HG02981 (cell line): ENCODE measurements around the gene UBE3D.
A peak's percentile ranks its signal among the peaks of the same experiment; 100 is the strongest.
"Not testable (repeated sequence)": the region's sequence is repeated elsewhere in the genome, so short reads cannot be mapped to it uniquely, and the experiment has no call there.

ENCODE experiments used
- ATAC-seq: cut with Tn5 transposase; IDR thresholded peaks from one replicate; pipeline ENCODE4 v1.9.1; 2021; ENCODE audit warnings: mild to moderate bottlenecking, moderate library complexity; ENCODE audit not compliant: unreplicated experiment

Gene UBE3D

GRCh38 chr6:82980086-82980485, 85.6 kb downstream of the UBE3D start:
- ATAC-seq, result no peak

GRCh38 chr6:82979657-82980056, 86.0 kb downstream of the UBE3D start:
- no peak for ATAC-seq

- no peak for ATAC-seq
Observed at GRCh38 chr6:82978362-82978945, 87.2 kb downstream of the UBE3D start.

- ATAC-seq, result no peak
Observed at GRCh38 chr6:82976179-82976578, 89.5 kb downstream of the UBE3D start.

- no peak for ATAC-seq
Observed at GRCh38 chr6:82971877-82972460, 93.7 kb downstream of the UBE3D start.

GRCh38 chr6:82970839-82971238, 94.8 kb downstream of the UBE3D start:
- ATAC-seq, result no peak

GRCh38 chr6:82968708-82969107, 96.9 kb downstream of the UBE3D start:
- no peak for ATAC-seq

GRCh38 chr6:82963191-82963925, 102.3 kb downstream of the UBE3D start:
- no peak for ATAC-seq

GRCh38 chr6:82959385-82959941, 106.2 kb downstream of the UBE3D start:
- no peak for ATAC-seq

- ATAC-seq, result no peak
Observed at GRCh38 chr6:82958551-82958950, 107.1 kb downstream of the UBE3D start.

- ATAC-seq, result no peak
Observed at GRCh38 chr6:82957868-82958245, 107.8 kb downstream of the UBE3D start.

GRCh38 chr6:82957171-82957867, 108.3 kb downstream of the UBE3D start:
- ATAC-seq, result no peak

GRCh38 chr6:82955841-82956240, 109.8 kb downstream of the UBE3D start:
- no peak for ATAC-seq

- peak; percentile 78 for ATAC-seq
Observed at GRCh38 chr6:82954937-82955577, 110.6 kb downstream of the UBE3D start.

- ATAC-seq, result no peak
Observed at GRCh38 chr6:82954356-82954755, 111.3 kb downstream of the UBE3D start.

- no peak for ATAC-seq
Observed at GRCh38 chr6:82953871-82954270, 111.8 kb downstream of the UBE3D start.

- ATAC-seq, result no peak
Observed at GRCh38 chr6:82951935-82952334, 113.7 kb downstream of the UBE3D start.

- no peak for ATAC-seq
Observed at GRCh38 chr6:82951389-82951788, 114.3 kb downstream of the UBE3D start.

GRCh38 chr6:82930915-82931314, 134.7 kb downstream of the UBE3D start:
- not testable (repeated sequence) for ATAC-seq

- no peak for ATAC-seq
Observed at GRCh38 chr6:82924799-82925535, 140.7 kb downstream of the UBE3D start.
